ENCODE data around the gene H3-3A.

DNA sequence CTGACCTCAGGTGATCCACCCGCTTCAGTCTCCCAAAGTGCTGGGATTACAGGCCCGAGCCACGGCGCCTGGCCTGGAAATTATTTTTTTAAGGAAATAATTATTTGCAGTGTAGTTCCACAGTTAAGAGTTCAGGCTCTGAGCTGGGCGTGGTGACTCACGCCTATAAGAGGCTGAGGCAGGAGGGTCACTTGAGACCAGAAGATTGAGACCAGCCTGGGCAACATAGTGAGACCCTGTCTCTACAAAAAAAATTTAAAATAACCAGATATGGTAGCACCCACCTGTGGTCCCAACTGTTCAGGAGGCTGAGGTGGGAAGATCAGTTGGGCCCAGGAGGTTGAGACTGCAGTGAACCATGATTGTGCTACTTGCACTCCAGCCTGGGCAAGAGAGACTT, 13.9 kb downstream of the H3-3A start:
- TF ChIP-seq, protein P1, sequence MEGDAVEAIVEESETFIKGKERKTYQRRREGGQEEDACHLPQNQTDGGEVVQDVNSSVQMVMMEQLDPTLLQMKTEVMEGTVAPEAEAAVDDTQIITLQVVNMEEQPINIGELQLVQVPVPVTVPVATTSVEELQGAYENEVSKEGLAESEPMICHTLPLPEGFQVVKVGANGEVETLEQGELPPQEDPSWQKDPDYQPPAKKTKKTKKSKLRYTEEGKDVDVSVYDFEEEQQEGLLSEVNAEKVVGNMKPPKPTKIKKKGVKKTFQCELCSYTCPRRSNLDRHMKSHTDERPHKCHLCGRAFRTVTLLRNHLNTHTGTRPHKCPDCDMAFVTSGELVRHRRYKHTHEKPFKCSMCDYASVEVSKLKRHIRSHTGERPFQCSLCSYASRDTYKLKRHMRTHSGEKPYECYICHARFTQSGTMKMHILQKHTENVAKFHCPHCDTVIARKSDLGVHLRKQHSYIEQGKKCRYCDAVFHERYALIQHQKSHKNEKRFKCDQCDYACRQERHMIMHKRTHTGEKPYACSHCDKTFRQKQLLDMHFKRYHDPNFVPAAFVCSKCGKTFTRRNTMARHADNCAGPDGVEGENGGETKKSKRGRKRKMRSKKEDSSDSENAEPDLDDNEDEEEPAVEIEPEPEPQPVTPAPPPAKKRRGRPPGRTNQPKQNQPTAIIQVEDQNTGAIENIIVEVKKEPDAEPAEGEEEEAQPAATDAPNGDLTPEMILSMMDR (IDR thresholded peaks at IDR 0.05), result no peak
- no peak for TF ChIP-seq ZNF671 (CRISPR knock-in tag; IDR thresholded peaks at IDR 0.05)
- no peak for TF ChIP-seq MYBL2 (CRISPR knock-in tag; IDR thresholded peaks at IDR 0.05)
- TF ChIP-seq ZNF263 (CRISPR knock-in tag; IDR thresholded peaks at IDR 0.05; ENCODE audit: low read depth), result no peak
- TF ChIP-seq JUN (CRISPR knock-in tag; IDR thresholded peaks at IDR 0.05), result no peak
- TF ChIP-seq MXD4 (CRISPR knock-in tag; IDR thresholded peaks at IDR 0.05; ENCODE audit: borderline replicate concordance), result no peak
- no peak for TF ChIP-seq IRF1 (CRISPR knock-in tag; IDR thresholded peaks at IDR 0.05)
- no peak for TF ChIP-seq SMAD3 (CRISPR knock-in tag; IDR thresholded peaks at IDR 0.05; ENCODE audit: borderline replicate concordance)
- TF ChIP-seq, protein P2, sequence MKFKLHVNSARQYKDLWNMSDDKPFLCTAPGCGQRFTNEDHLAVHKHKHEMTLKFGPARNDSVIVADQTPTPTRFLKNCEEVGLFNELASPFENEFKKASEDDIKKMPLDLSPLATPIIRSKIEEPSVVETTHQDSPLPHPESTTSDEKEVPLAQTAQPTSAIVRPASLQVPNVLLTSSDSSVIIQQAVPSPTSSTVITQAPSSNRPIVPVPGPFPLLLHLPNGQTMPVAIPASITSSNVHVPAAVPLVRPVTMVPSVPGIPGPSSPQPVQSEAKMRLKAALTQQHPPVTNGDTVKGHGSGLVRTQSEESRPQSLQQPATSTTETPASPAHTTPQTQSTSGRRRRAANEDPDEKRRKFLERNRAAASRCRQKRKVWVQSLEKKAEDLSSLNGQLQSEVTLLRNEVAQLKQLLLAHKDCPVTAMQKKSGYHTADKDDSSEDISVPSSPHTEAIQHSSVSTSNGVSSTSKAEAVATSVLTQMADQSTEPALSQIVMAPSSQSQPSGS (CRISPR knock-in tag; IDR thresholded peaks at IDR 0.05; ENCODE audit: borderline replicate concordance, low read depth), result no peak
- TF ChIP-seq, protein P3, sequence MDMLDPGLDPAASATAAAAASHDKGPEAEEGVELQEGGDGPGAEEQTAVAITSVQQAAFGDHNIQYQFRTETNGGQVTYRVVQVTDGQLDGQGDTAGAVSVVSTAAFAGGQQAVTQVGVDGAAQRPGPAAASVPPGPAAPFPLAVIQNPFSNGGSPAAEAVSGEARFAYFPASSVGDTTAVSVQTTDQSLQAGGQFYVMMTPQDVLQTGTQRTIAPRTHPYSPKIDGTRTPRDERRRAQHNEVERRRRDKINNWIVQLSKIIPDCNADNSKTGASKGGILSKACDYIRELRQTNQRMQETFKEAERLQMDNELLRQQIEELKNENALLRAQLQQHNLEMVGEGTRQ (CRISPR knock-in tag; IDR thresholded peaks at IDR 0.05), result no peak
- TF ChIP-seq, protein P4, sequence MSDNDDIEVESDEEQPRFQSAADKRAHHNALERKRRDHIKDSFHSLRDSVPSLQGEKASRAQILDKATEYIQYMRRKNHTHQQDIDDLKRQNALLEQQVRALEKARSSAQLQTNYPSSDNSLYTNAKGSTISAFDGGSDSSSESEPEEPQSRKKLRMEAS (CRISPR knock-in tag; IDR thresholded peaks at IDR 0.05), result no peak
- no peak for TF ChIP-seq GRHL2 (CRISPR knock-in tag; IDR thresholded peaks at IDR 0.05; ENCODE audit: insufficient replicate concordance, severe bottlenecking)
- TF ChIP-seq, protein P5, sequence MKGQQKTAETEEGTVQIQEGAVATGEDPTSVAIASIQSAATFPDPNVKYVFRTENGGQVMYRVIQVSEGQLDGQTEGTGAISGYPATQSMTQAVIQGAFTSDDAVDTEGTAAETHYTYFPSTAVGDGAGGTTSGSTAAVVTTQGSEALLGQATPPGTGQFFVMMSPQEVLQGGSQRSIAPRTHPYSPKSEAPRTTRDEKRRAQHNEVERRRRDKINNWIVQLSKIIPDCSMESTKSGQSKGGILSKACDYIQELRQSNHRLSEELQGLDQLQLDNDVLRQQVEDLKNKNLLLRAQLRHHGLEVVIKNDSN (CRISPR knock-in tag; IDR thresholded peaks at IDR 0.05), result no peak
- no peak for TF ChIP-seq STAT6 (CRISPR knock-in tag; conservative IDR thresholded peaks at IDR 0.05; ENCODE audit: low read depth)

Measured in WTC11 (cell line).